K562 (cell line): ENCODE measurements around the gene MAP4K4. TPM values are rescaled to one million over a fixed set of nuclear protein-coding genes. Genes with fewer than 3 reads are reported as not detected.

ENCODE experiments used
- ATAC-seq: fragments of 200-7000 bp; cut with Tn5 transposase; 3 replicates; pipeline ENCODE4 v1.9.1; 2020; ENCODE audit warnings: moderate library complexity
- BruUV-seq: library from RNA; stranded (reverse); fragments of 400-500 nt; replicated peaks from 2 replicates; lab custom pipeline; 2021; lab: Mats Ljungman, UMichigan
- CTCF ChIA-PET: fragments of 300-600 bp; formaldehyde crosslinking; extraction: SDS; loops from one replicate; lab custom pipeline; 2021; ENCODE audit warnings: low intra/inter-chr PET ratio; lab: Yijun Ruan, JAX
- POLR2A ChIA-PET: fragments of 300-600, 350-650 bp; sonication (Branson Sonifier 250); formaldehyde crosslinking; extraction: SDS; loops from one replicate; lab custom pipeline; 2021; ENCODE audit warnings: antibody characterized with exemption, inconsistent platforms; lab: Yijun Ruan, JAX
- DNase-seq, 4 experiments: peaks; one replicate each; pipeline versions ENCODE4 v3.0.0 to v3.0.0-alpha.2; 2011 to 2018; ENCODE audit warnings: low spot score in 3 of 4, mixed read lengths in 3 of 4; ENCODE audit errors: extremely low read depth in 1 of 4
- FAIRE-seq: peaks from 2 replicates; lab custom pipeline; 2011; peaks lifted over from hg19 to GRCh38; lab: Jason Lieb, UNC
- H2AFZ ChIP-seq: 2 replicates; pipeline ENCODE4 v1.6.0; 2011; ENCODE audit warnings: low read depth, low read length, control low read depth, inconsistent platforms
- H3K27ac ChIP-seq: fragments of 200-600 bp; 3 replicates; pipeline ENCODE4 v1.8.0; 2011; ENCODE audit warnings: low read depth, mild to moderate bottlenecking, control low read depth, inconsistent platforms, low read length, moderate library complexity, mixed read lengths; ENCODE audit errors: extremely low read depth
- H3K27me3 ChIP-seq, 2 experiments: fragments of 300-600 bp in 1 of 2; 2 replicates in 1 of 2; 3 replicates in 1 of 2; pipeline versions ENCODE4 v1.6.0 to v1.8.0; 2011; ENCODE audit warnings: inconsistent platforms in 2 of 2, low read length in 2 of 2, mild to moderate bottlenecking in 1 of 2, mixed read lengths in 1 of 2, moderate library complexity in 1 of 2; ENCODE audit not compliant: control insufficient read depth in 2 of 2, insufficient read depth in 2 of 2
- H3K36me3 ChIP-seq: fragments of 300-600 bp; 3 replicates; pipeline ENCODE4 v1.8.0; 2011; ENCODE audit warnings: mild to moderate bottlenecking, low read length, inconsistent platforms; ENCODE audit not compliant: control insufficient read depth, insufficient read depth
- H3K4me1 ChIP-seq, 2 experiments: fragments of 200-600 bp in 1 of 2; replicated peaks in 1 of 2; 2 replicates in 1 of 2; 3 replicates in 1 of 2; pipeline versions ENCODE4 v1.5.1 to v1.8.0; 2011; ENCODE audit warnings: inconsistent platforms in 2 of 2, low read length in 2 of 2, mild to moderate bottlenecking in 1 of 2, mixed read lengths in 1 of 2, moderate library complexity in 1 of 2; ENCODE audit not compliant: control insufficient read depth in 2 of 2, insufficient read depth in 2 of 2
- H3K4me2 ChIP-seq: 2 replicates; pipeline ENCODE4 v1.6.1; 2011; ENCODE audit warnings: low read length, control low read depth, inconsistent platforms, mixed read lengths; ENCODE audit not compliant: insufficient read depth
- H3K4me3 ChIP-seq: fragments of 200-600 bp; sonication (generic), shearing (Covaris generic); 2 replicates; pipeline ENCODE4 v1.5.1; 2016; ENCODE audit warnings: control low read depth, inconsistent platforms
- H3K79me2 ChIP-seq: fragments of 200-600 bp; 3 replicates; pipeline ENCODE4 v1.8.0; 2011; ENCODE audit warnings: low read length, inconsistent platforms; ENCODE audit not compliant: control insufficient read depth, insufficient read depth
- H3K9ac ChIP-seq, 2 experiments: 2 replicates each; pipeline versions ENCODE4 v1.6.0 to v1.6.1; 2011; ENCODE audit warnings: low read depth in 2 of 2, low read length in 2 of 2, control low read depth in 1 of 2, inconsistent platforms in 1 of 2, mild to moderate bottlenecking in 1 of 2, mixed read lengths in 1 of 2; ENCODE audit not compliant: insufficient read depth in 1 of 2
- H3K9me1 ChIP-seq: one replicate; pipeline ENCODE4 v1.6.0; 2011; ENCODE audit warnings: inconsistent platforms, mild to moderate bottlenecking, low read length, moderate library complexity; ENCODE audit not compliant: control insufficient read depth, insufficient read depth
- H3K9me3 ChIP-seq: replicated peaks from 2 replicates; pipeline ENCODE4 v1.5.1; 2011; ENCODE audit warnings: low read depth, low read length, inconsistent platforms; ENCODE audit not compliant: control insufficient read depth, insufficient read depth
- H4K20me1 ChIP-seq: replicated peaks from 2 replicates; pipeline ENCODE4 v1.6.1; 2011; ENCODE audit warnings: low read length, inconsistent platforms, mixed read lengths; ENCODE audit not compliant: control insufficient read depth, insufficient read depth
- ARID3A ChIP-seq: IDR thresholded peaks from 2 replicates; pipeline ENCODE4 v1.6.1; 2012; ENCODE audit warnings: low read depth, low read length, improper control_type of control experiment, borderline replicate concordance
- HDAC6 ChIP-seq: IDR thresholded peaks from 2 replicates; pipeline ENCODE4 v1.6.1; 2012; ENCODE audit warnings: low read depth, mild to moderate bottlenecking, control low read depth, inconsistent platforms, low read length, moderate library complexity
- PBX2 ChIP-seq, 2 experiments: IDR thresholded peaks in 1 of 2; conservative IDR thresholded peaks in 1 of 2; 2 replicates each; pipeline ENCODE4 v1.6.1; 2016; ENCODE audit warnings: low read depth in 2 of 2, mild to moderate bottlenecking in 1 of 2, missing compliant biosample characterization in 1 of 2, missing genetic modification characterization in 1 of 2, moderate library complexity in 1 of 2
- ZEB2 ChIP-seq: fragments of 450-650 bp; IDR thresholded peaks from 2 replicates; pipeline ENCODE4 v1.6.1; 2016
- ZNF609 ChIP-seq: sonication (generic); formaldehyde crosslinking; IDR thresholded peaks from 2 replicates; pipeline ENCODE4 v1.8.1; 2023; ENCODE audit warnings: missing genetic modification reagents, mild to moderate bottlenecking, borderline replicate concordance
- ZNF699 ChIP-seq: fragments of 250-450 bp; sonication (Bioruptor Pico); IDR thresholded peaks from 2 replicates; pipeline ENCODE4 v1.8.0; 2021; ENCODE audit warnings: mild to moderate bottlenecking, moderate library complexity; ENCODE audit not compliant: insufficient replicate concordance
- WGBS: fragments of 100-300 bp; shearing (Covaris generic); methylation state at CpG from one replicate; pipeline ENCODE4 v1.1.6; 2016; ENCODE audit warnings: low coverage, mixed read lengths; ENCODE audit not compliant: insufficient coverage; ENCODE audit errors: missing lambda C conversion rate; 5-methylcytosine and 5-hydroxymethylcytosine counted together
- in situ Hi-C: fragments of 300-500 bp; cut with MboI; formaldehyde crosslinking; loops from 4 replicates; pipeline ENCODE4 v1.15.0; 2018; ENCODE audit warnings: inconsistent platforms, mixed read lengths
- intact Hi-C: fragments of 100-400 bp; cut with micrococcal nuclease; formaldehyde crosslinking; loops from 2 replicates; pipeline ENCODE4 v1.14.2; 2022
- polyA plus RNA-seq, 8 experiments: library from polyadenylated mRNA; depleted of rRNA in 4 of 8; stranded (reverse) in 5 of 8; unstranded in 3 of 8; fragments of >200 nt; fragmentation: Nextera tagmentation in 2 of 8; fragmentation: Illumina TruSeq in 1 of 8; extraction: Ambion mirVana in 2 of 8; extraction: Trizol in 1 of 8; gene quantifications; 2 replicates each; pipeline versions ENCODE4 v1.2.1 to v1.2.3, GENCODE V29; 2011 to 2014; ENCODE audit warnings: inconsistent platforms in 1 of 8, missing spikeins in 1 of 8
- total RNA-seq, 7 experiments: library from RNA; depleted of rRNA in 6 of 7; stranded (reverse); fragments of >200 nt in 6 of 7; fragmentation: Illumina TruSeq in 2 of 7; extraction: Trizol in 2 of 7; gene quantifications; 2 replicates each; pipeline versions ENCODE4 v1.2.1 to v1.2.3, GENCODE V29; 2011 to 2021; ENCODE audit warnings: low replicate concordance in 1 of 7

MAP4K4 gene
- total and polyA plus RNA-seq, 9 of the 15 experiments (the other 6 are each of a cell fraction or from before 2014, with no cell fraction given) = 7.6 to 76.4 (median 50.6) TPM

- intact Hi-C loops = no loop called here
- H3K9me1 ChIP-seq = no peaks in the 10 kb centered on the region
- no peaks in the 10 kb centered on the region for H3K27me3 ChIP-seq
- no TSS peak for BruUV-seq
- no peak overlapping the region for H2AFZ ChIP-seq
- ChIA-PET POLR2A (interaction anchor here (0.6 to 1.0 kb wide), 2 partner anchors 19 to 27 kb away, joined by 3 read pairs; no protein-coding TSS in a partner anchor), CTCF (no interaction called here)
- peaks cover 97% of the 10 kb centered on the region for H3K79me2 ChIP-seq
- H3K4me3 ChIP-seq = no peak overlapping the region
- no peak overlapping the region for H3K9ac ChIP-seq
- ATAC-seq (no peak), FAIRE-seq (no peak), DNase-seq (no peak)
- in situ Hi-C loops = no loop called here
- peaks cover 34% of the 10 kb centered on the region for H4K20me1 ChIP-seq
- no peak overlapping the region for H3K4me2 ChIP-seq
- no peaks in the 10 kb centered on the region for H3K9me3 ChIP-seq
- H3K27ac ChIP-seq = no peak overlapping the region
- WGBS = 71% methylated on average over 5 of the region's 6 CpGs
- no peaks in the 10 kb centered on the region for H3K36me3 ChIP-seq
- peaks cover 3 to 33% of the 10 kb centered on the region in 2 experiments for H3K4me1 ChIP-seq
- TF ChIP-seq PBX2 (CRISPR knock-in tag; IDR thresholded peaks at IDR 0.05; ENCODE audit: low read depth) = no peak
- no peak for TF ChIP-seq PBX2 (tag; conservative IDR thresholded peaks at IDR 0.05; ENCODE audit: low read depth)
- TF ChIP-seq ZEB2 = no peak
- TF ChIP-seq HDAC6 = no peak
- TF ChIP-seq ARID3A = no peak
- no peak for TF ChIP-seq ZNF699 (CRISPR knock-in tag)
- TF ChIP-seq ZNF609 = no peak
Measured at GRCh38 chr2:101778102-101778501, 80.6 kb downstream of the MAP4K4 start.
